Body of pancreas (tissue), 4 donors: ENCODE data around the gene YBX1.
"Not testable (repeated sequence)": the region's sequence is repeated elsewhere in the genome, so short reads cannot be mapped to it uniquely, and the experiment has no call there.

Source experiments
- POLR2A ChIP-seq, 3 donors: fragments of 450-650 bp; IDR thresholded peaks; one replicate each; pipeline ENCODE4 v1.6.1; 2016; ENCODE audit warnings: antibody characterized with exemption in 3 of 3, mild to moderate bottlenecking in 2 of 3
- TF ChIP-seq, protein P1 (sequence below), 7 experiments: fragments of 450-650 bp in 4 of 7; fragments of 200-600 bp in 3 of 7; sonication (generic) in 3 of 7; IDR thresholded peaks; one replicate each; pipeline ENCODE4 v1.5.1; 2016 to 2019; ENCODE audit warnings: antibody characterized with exemption in 7 of 7

DNA sequence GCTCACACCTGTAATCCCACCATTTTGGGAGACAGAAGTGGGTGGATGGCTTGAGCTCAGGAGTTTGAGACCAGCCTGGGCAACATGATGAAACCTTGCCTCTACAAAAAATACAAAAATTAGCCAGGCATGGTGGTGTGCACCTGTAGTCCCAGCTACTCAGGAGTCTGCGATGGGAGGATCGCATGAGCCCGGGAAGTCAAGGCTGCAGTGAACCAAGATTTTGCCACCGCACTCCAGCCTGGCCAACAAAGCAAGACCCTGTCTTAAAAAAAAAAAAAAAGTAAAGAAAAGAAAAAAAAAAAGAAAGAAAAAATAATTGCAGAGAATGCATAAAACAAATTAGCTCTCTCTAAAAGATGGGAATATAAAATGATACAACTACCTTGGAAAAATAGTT lies 43.6 kb downstream of the YBX1 start:
- not testable (repeated sequence) for TF ChIP-seq POLR2A (IDR thresholded peaks at IDR 0.05)
- TF ChIP-seq, protein P1, sequence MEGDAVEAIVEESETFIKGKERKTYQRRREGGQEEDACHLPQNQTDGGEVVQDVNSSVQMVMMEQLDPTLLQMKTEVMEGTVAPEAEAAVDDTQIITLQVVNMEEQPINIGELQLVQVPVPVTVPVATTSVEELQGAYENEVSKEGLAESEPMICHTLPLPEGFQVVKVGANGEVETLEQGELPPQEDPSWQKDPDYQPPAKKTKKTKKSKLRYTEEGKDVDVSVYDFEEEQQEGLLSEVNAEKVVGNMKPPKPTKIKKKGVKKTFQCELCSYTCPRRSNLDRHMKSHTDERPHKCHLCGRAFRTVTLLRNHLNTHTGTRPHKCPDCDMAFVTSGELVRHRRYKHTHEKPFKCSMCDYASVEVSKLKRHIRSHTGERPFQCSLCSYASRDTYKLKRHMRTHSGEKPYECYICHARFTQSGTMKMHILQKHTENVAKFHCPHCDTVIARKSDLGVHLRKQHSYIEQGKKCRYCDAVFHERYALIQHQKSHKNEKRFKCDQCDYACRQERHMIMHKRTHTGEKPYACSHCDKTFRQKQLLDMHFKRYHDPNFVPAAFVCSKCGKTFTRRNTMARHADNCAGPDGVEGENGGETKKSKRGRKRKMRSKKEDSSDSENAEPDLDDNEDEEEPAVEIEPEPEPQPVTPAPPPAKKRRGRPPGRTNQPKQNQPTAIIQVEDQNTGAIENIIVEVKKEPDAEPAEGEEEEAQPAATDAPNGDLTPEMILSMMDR (IDR thresholded peaks at IDR 0.05): not testable (repeated sequence)
